HFF-Myc (cell line): ENCODE results near the gene GBE1.

Source experiments
- DNase-seq: peaks from one replicate; pipeline ENCODE4 v3.0.0-alpha.2; 2011; ENCODE audit warnings: low read depth; ENCODE audit errors: extremely low read depth
- H3K4me3 ChIP-seq: replicated peaks from 2 replicates; pipeline ENCODE4 v1.5.1; 2011; ENCODE audit warnings: low read depth, mild to moderate bottlenecking, control low read depth, low read length
- CTCF ChIP-seq: IDR thresholded peaks from 2 replicates; pipeline ENCODE4 v1.5.1; 2012; ENCODE audit warnings: mild to moderate bottlenecking, low read depth, low read length, control low read depth; ENCODE audit errors: missing control alignments

The GBE1 gene

GRCh38 chr3:81742581-81742980, 18.9 kb downstream of the GBE1 start:
- no peak for TF ChIP-seq CTCF
- peak overlapping the region; percentile 2; the same call in 1 of the 2 replicates for H3K4me3 ChIP-seq
- DNase-seq, result no peak

GRCh38 chr3:81741216-81741615, 20.2 kb downstream of the GBE1 start:
- H3K4me3 ChIP-seq, result no peak overlapping the region
- no peak for DNase-seq
- TF ChIP-seq CTCF, result no peak

- H3K4me3 ChIP-seq, result no peak overlapping the region
- TF ChIP-seq CTCF, result no peak
- no peak for DNase-seq
Measured at GRCh38 chr3:81740731-81741130, 20.7 kb downstream of the GBE1 start.

GRCh38 chr3:81735334-81735733, 26.1 kb downstream of the GBE1 start:
- DNase-seq, result no peak
- TF ChIP-seq CTCF, result no peak
- no peak overlapping the region for H3K4me3 ChIP-seq

GRCh38 chr3:81734742-81735141, 26.7 kb downstream of the GBE1 start:
- no peak for DNase-seq
- TF ChIP-seq CTCF, result no peak
- no peak overlapping the region for H3K4me3 ChIP-seq

GRCh38 chr3:81732642-81733041, 28.8 kb downstream of the GBE1 start:
- no peak for TF ChIP-seq CTCF
- no peak for DNase-seq
- H3K4me3 ChIP-seq, result no peak overlapping the region

GRCh38 chr3:81728766-81729544, 32.5 kb downstream of the GBE1 start:
- DNase-seq, result no peak
- no peak overlapping the region for H3K4me3 ChIP-seq
- TF ChIP-seq CTCF, result no peak
